Neural progenitor cell (in vitro differentiated cells): Measurements from ENCODE around the gene INPP4B. TPM values are rescaled to one million over a fixed set of nuclear protein-coding genes. Genes with fewer than 3 reads are reported as not detected.
A peak's percentile ranks its signal among the peaks of the same experiment; 100 is the strongest.

Experiments
- DNase-seq: peaks from one replicate; pipeline ENCODE4 v3.0.0-alpha.2; 2016; ENCODE audit warnings: low spot score
- H2AFZ ChIP-seq: fragments of 200-600 bp; sonication (generic); replicated peaks from 2 replicates; pipeline ENCODE4 v1.6.1; 2016; ENCODE audit warnings: antibody characterized with exemption
- H3F3A ChIP-seq: fragments of 200-600 bp; sonication (generic); 2 replicates; pipeline ENCODE4 v1.6.1; 2016; ENCODE audit warnings: antibody characterized with exemption, low read depth
- H3K27ac ChIP-seq: fragments of 200-600 bp; sonication (generic); 2 replicates; pipeline ENCODE4 v1.5.1; 2016; ENCODE audit warnings: mild to moderate bottlenecking
- H3K27me3 ChIP-seq: fragments of 200-600 bp; sonication (generic); 2 replicates; pipeline ENCODE4 v1.6.1; 2016; ENCODE audit warnings: mild to moderate bottlenecking, moderate library complexity
- H3K36me3 ChIP-seq: fragments of 200-600 bp; sonication (generic); 2 replicates; pipeline ENCODE4 v1.5.1; 2016
- H3K4me1 ChIP-seq: fragments of 200-600 bp; sonication (generic); 2 replicates; pipeline ENCODE4 v1.6.1; 2016; ENCODE audit warnings: mixed run types
- H3K4me2 ChIP-seq: fragments of 200-600 bp; sonication (generic); 2 replicates; pipeline ENCODE4 v1.6.1; 2016
- H3K4me3 ChIP-seq: fragments of 200-600 bp; sonication (generic); 2 replicates; pipeline ENCODE4 v1.5.1; 2016
- H3K79me2 ChIP-seq: fragments of 200-600 bp; sonication (generic); 2 replicates; pipeline ENCODE4 v1.6.1; 2016; ENCODE audit warnings: low read depth
- H3K9ac ChIP-seq: fragments of 200-600 bp; sonication (generic); 2 replicates; pipeline ENCODE4 v1.6.1; 2016
- H3K9me3 ChIP-seq: fragments of 200-600 bp; sonication (generic); 2 replicates; pipeline ENCODE4 v1.5.1; 2016; ENCODE audit warnings: low read depth
- H4K20me1 ChIP-seq: fragments of 200-600 bp; sonication (generic); 2 replicates; pipeline ENCODE4 v1.6.1; 2016; ENCODE audit warnings: low read depth
- H3K27ac Mint-ChIP-seq: 3 replicates; pipeline ENCODE4 v1.8.0; 2021; ENCODE audit warnings: mixed read lengths
- H3K27me3 Mint-ChIP-seq: 2 replicates; pipeline ENCODE4 v1.8.0; 2022; ENCODE audit warnings: low read depth, mild to moderate bottlenecking, inconsistent platforms, moderate library complexity, mixed read lengths; ENCODE audit not compliant: insufficient read depth
- H3K36me3 Mint-ChIP-seq: 3 replicates; pipeline ENCODE4 v1.8.0; 2021; ENCODE audit warnings: mixed read lengths
- H3K4me1 Mint-ChIP-seq: 3 replicates; pipeline ENCODE4 v1.8.0; 2021; ENCODE audit warnings: mixed read lengths
- H3K4me3 Mint-ChIP-seq: 3 replicates; pipeline ENCODE4 v1.8.0; 2021; ENCODE audit warnings: mild to moderate bottlenecking, moderate library complexity, mixed read lengths
- H3K9me3 Mint-ChIP-seq: 3 replicates; pipeline ENCODE4 v1.8.0; 2020; ENCODE audit warnings: mixed read lengths
- CTCF ChIP-seq: fragments of 200-600 bp; sonication (generic); IDR thresholded peaks from 2 replicates; pipeline ENCODE4 v1.5.1; 2017; ENCODE audit warnings: antibody characterized with exemption, mild to moderate bottlenecking
- EZH2 ChIP-seq: fragments of 200-600 bp; sonication (generic); IDR thresholded peaks from 2 replicates; pipeline ENCODE4 v1.6.1; 2017; ENCODE audit warnings: antibody characterized with exemption, mild to moderate bottlenecking, moderate library complexity
- EZH2phosphoT487 ChIP-seq: fragments of 200-600 bp; sonication (generic); IDR thresholded peaks from 2 replicates; pipeline ENCODE4 v1.6.1; 2017; ENCODE audit warnings: antibody characterized with exemption
- total RNA-seq: library from RNA; depleted of rRNA; stranded (reverse); fragments of >200 nt; gene quantifications from 2 replicates; pipeline ENCODE4 v1.2.3, GENCODE V29; 2015; ENCODE audit warnings: low replicate concordance

The INPP4B gene
- total RNA-seq, 1 donor from 2014 or later = 1.3 TPM

GRCh38 chr4:142572071-142572470 lies 274.0 kb downstream of the INPP4B start:
- Histone ChIP-seq H3K4me1 (peaks cover 14% of the 10 kb centered on the region), H3F3A (peaks cover 10% of the 10 kb centered on the region), H3K36me3 (no peaks in the 10 kb centered on the region), H3K9me3 (no peaks in the 10 kb centered on the region), H3K27me3 (no peaks in the 10 kb centered on the region), H3K9ac (no peak overlapping the region), H3K4me3 (no peak overlapping the region), H3K4me2 (no peak overlapping the region), H4K20me1 (no peaks in the 10 kb centered on the region), H2AFZ (no peak overlapping the region), H3K27ac (no peak overlapping the region), H3K79me2 (no peaks in the 10 kb centered on the region)
- no peak overlapping the region for H3K27ac Mint-ChIP-seq
- H3K9me3 Mint-ChIP-seq = no peaks in the 10 kb centered on the region
- H3K27me3 Mint-ChIP-seq = peaks cover 2% of the 10 kb centered on the region
- no peak for DNase-seq
- peaks cover 9% of the 10 kb centered on the region for H3K4me1 Mint-ChIP-seq
- TF ChIP-seq CTCF (no peak), EZH2 (no peak), EZH2phosphoT487 (no peak)
- no peaks in the 10 kb centered on the region for H3K36me3 Mint-ChIP-seq
- H3K4me3 Mint-ChIP-seq = no peak overlapping the region

- Histone ChIP-seq H3K9me3 (no peaks in the 10 kb centered on the region), H2AFZ (no peak overlapping the region), H4K20me1 (no peaks in the 10 kb centered on the region), H3K4me3 (no peak overlapping the region), H3K27ac (no peak overlapping the region), H3K9ac (no peak overlapping the region), H3K79me2 (no peaks in the 10 kb centered on the region), H3K27me3 (no peaks in the 10 kb centered on the region), H3K4me1 (peaks cover 20% of the 10 kb centered on the region), H3K4me2 (peak overlapping the region; percentile 57), H3K36me3 (no peaks in the 10 kb centered on the region), H3F3A (peaks cover 10% of the 10 kb centered on the region)
- Mint-ChIP-seq H3K4me1 (peaks cover 13% of the 10 kb centered on the region), H3K36me3 (no peaks in the 10 kb centered on the region), H3K9me3 (no peaks in the 10 kb centered on the region), H3K27ac (no peak overlapping the region), H3K27me3 (no peaks in the 10 kb centered on the region), H3K4me3 (no peak overlapping the region)
- TF ChIP-seq EZH2 (no peak), EZH2phosphoT487 (no peak), CTCF (no peak)
- DNase-seq = peak; percentile 41
Measured at GRCh38 chr4:142567620-142568451, 278.3 kb downstream of the INPP4B start.

GRCh38 chr4:142567199-142567598 lies 278.9 kb downstream of the INPP4B start:
- H3K27ac Mint-ChIP-seq = no peak overlapping the region
- no peaks in the 10 kb centered on the region for H3K9me3 Mint-ChIP-seq
- DNase-seq = peak; percentile 88
- H3K27ac ChIP-seq = no peak overlapping the region
- peaks cover 13% of the 10 kb centered on the region for H3K4me1 Mint-ChIP-seq
- H3K4me3 ChIP-seq = no peak overlapping the region
- no peaks in the 10 kb centered on the region for H3K9me3 ChIP-seq
- H3K79me2 ChIP-seq = no peaks in the 10 kb centered on the region
- H3K36me3 ChIP-seq = no peaks in the 10 kb centered on the region
- peak overlapping the region; percentile 57 for H3K4me2 ChIP-seq
- H3K27me3 Mint-ChIP-seq = no peaks in the 10 kb centered on the region
- no peak overlapping the region for H3K4me3 Mint-ChIP-seq
- TF ChIP-seq CTCF = peak; percentile 48
- no peak for TF ChIP-seq EZH2
- no peak for TF ChIP-seq EZH2phosphoT487
- H3K36me3 Mint-ChIP-seq = no peaks in the 10 kb centered on the region
- H4K20me1 ChIP-seq = no peaks in the 10 kb centered on the region
- H3F3A ChIP-seq = peaks cover 10% of the 10 kb centered on the region
- H3K27me3 ChIP-seq = no peaks in the 10 kb centered on the region
- H3K9ac ChIP-seq = no peak overlapping the region
- no peak overlapping the region for H2AFZ ChIP-seq
- H3K4me1 ChIP-seq = peaks cover 20% of the 10 kb centered on the region
